Measurements from ENCODE around the gene IFIT2. TPM values are rescaled to one million over a fixed set of nuclear protein-coding genes. Genes with fewer than 3 reads are reported as not detected.
"Not testable (repeated sequence)": the region's sequence is repeated elsewhere in the genome, so short reads cannot be mapped to it uniquely, and the experiment has no call there.

The IFIT2 gene
- total and polyA plus RNA-seq, 5 donors: 3.2 to 8.7 (median 5.5) TPM

DNA sequence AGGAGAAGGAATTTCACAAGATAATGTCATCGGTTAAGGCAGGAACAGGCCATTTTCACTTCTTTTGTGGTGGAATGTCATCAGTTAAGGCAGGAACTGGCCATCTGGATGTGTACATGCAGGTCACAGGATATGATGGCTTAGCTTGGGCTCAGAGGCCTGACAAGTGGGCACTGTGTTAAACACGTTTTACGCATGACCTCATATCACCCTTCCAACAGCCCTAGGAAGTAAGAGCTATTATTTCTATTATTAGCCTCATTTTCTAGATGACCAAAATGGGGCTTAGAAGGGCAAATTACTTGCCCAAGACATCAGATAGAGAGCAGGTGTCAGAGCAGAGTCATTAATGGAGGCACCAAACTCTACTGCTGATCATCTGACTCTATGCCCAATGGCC is 28.2 kb downstream of the IFIT2 start:
- H3K27me3 ChIP-seq (ENCODE audit: control insufficient read depth, insufficient read depth); H3K27ac ChIP-seq (ENCODE audit: low read length); H3K4me3 ChIP-seq (ENCODE audit: low read length); intact Hi-C loops (cut with DNase I); DNase-seq; ATAC-seq; H3K9me3 ChIP-seq (ENCODE audit: control insufficient read depth, low read length): not testable (repeated sequence)
- H3K4me1 ChIP-seq (ENCODE audit: control insufficient read depth, insufficient read depth, low read length): peaks cover 22% of the 10 kb centered on the region
- 45% methylated on average over 3 of the region's 3 CpGs for WGBS

DNA sequence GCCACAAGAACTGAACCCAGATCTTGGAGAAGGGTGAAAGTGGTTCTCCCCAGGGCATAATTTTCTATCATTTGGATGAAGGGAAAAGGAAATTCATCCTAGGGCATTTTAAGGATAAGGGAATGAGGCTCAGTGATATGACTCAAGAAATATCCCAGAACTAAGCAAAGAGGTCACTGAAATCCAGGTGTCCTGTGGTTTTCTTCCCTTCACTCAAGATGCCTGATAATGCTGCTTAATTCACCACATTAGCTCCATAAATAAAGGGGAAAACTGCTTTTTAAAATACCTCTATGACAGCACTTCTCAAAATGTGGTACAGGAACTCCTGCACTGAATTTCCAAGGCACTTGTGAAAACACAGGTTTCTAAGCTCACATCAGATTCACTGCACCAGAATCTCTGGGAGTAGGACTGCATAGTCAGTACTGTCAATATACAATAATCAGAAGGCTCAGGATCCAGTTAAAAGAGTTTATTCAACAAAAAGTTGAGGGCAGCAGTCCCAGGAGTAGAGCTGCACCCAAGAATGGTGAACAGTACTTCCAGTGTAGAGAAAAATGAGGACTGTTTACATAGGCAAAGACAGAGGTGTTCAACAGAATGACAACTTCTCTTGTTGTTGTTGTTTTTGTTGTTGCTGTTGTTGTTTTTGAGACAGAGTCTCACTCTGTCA is 28.8 kb downstream of the IFIT2 start:
- no peak for DNase-seq
- no peak for ATAC-seq
- peaks cover 22% of the 10 kb centered on the region for H3K4me1 ChIP-seq (ENCODE audit: control insufficient read depth, insufficient read depth, low read length)
- intact Hi-C loops (cut with DNase I): no loop called here
- no peak overlapping the region for H3K4me3 ChIP-seq (ENCODE audit: low read length)
- H3K27ac ChIP-seq (ENCODE audit: low read length): peak overlapping the region; percentile 16
- H3K27me3 ChIP-seq (ENCODE audit: control insufficient read depth, insufficient read depth): no peaks in the 10 kb centered on the region
- no peaks in the 10 kb centered on the region for H3K9me3 ChIP-seq (ENCODE audit: control insufficient read depth, low read length)

DNA sequence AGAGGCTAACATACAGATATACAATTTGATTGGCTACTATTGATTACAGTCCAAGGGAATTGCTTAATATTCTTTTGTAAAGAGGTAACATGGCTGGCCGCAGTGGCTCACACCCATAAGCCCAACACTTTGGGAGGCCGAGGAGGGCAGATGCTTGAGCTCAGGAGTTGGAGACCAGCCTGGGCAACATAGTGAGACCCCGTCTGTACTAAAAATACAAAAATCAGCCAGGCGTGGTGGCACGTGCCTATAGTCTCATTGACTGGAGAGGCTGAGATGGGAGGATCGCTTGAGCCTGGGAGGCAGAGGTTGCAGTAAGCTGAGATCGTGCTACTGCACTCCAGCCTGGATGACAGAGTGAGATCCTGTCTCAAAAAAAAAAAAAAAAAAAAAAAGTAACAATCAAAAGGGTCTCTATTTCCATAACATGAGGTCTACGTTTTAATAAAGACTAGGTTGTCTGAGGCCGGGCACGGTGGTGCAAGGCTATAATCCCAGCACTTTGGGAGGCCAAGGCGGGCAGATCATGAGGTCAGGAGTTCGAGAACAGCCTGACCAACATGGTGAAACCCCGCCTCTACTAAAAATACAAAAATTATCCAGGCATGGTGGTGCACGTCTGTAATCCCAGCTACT is 29.8 kb downstream of the IFIT2 start:
- H3K27me3 ChIP-seq (ENCODE audit: control insufficient read depth, insufficient read depth); H3K4me3 ChIP-seq (ENCODE audit: low read length); H3K9me3 ChIP-seq (ENCODE audit: control insufficient read depth, low read length); ATAC-seq; DNase-seq; intact Hi-C loops (cut with DNase I): not testable (repeated sequence)
- H3K4me1 ChIP-seq (ENCODE audit: control insufficient read depth, insufficient read depth, low read length): peaks cover 22% of the 10 kb centered on the region
- WGBS: 74% methylated on average over 14 of the region's 14 CpGs
- peak overlapping the region; percentile 77 for H3K27ac ChIP-seq (ENCODE audit: low read length)

DNA sequence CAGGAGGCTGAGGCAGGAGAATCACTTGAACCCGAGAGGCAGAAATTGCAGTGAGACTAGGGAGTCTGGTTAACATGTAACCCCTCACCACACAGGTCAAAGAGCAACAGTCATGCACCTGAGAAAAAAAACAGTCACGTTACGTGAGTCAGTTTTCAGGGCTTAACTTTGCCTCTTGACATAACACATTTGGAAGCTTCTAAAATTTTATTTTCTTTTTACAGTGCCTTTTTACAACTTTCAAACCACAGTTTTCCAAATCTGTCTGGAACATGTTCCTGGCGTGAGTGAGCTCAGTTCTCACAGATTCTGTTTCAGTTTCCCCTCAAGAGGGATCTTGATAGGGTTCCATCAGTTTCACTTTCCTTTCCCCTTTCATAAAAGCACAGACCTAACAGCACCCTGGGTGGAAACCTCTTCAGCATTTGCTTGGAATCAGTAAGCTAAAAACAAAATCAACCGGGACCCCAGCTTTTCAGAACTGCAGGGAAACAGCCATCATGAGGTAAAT is 30.3 kb downstream of the IFIT2 start:
- H3K27ac ChIP-seq (ENCODE audit: low read length): peak overlapping the region; percentile 77
- H3K4me3 ChIP-seq (ENCODE audit: low read length): peak overlapping the region; percentile 90
- 9% methylated on average over 5 of the region's 5 CpGs for WGBS
- peaks cover 22% of the 10 kb centered on the region for H3K4me1 ChIP-seq (ENCODE audit: control insufficient read depth, insufficient read depth, low read length)
- no peaks in the 10 kb centered on the region for H3K9me3 ChIP-seq (ENCODE audit: control insufficient read depth, low read length)
- H3K27me3 ChIP-seq (ENCODE audit: control insufficient read depth, insufficient read depth): no peaks in the 10 kb centered on the region
- intact Hi-C loops (cut with DNase I): no loop called here
- ATAC-seq: peak; percentile 69 to 74
- no peak for DNase-seq

DNA sequence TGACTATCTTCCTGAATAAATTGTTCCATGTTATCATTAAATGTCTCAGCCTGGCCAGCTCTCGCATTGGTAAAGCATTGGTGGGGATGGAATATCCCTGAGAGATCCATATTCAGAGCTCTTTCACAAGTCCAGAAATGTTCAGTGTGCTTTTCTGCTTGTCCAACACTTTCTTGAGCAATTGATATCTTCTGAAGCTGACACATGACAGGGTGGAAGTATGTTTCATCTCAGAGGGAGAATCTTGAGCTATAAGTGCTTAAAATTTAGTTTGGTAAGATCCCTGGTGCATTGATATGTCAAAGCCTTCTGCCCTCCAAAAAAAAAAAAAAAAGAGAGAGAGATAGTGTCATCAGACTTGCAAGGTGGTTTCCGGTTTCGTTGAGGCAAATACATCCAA is 33.4 kb downstream of the IFIT2 start:
- 93% methylated on average over 3 of the region's 3 CpGs for WGBS
- H3K27me3 ChIP-seq (ENCODE audit: control insufficient read depth, insufficient read depth): no peaks in the 10 kb centered on the region
- H3K4me3 ChIP-seq (ENCODE audit: low read length): no peak overlapping the region
- H3K27ac ChIP-seq (ENCODE audit: low read length): no peak overlapping the region
- DNase-seq: no peak
- H3K9me3 ChIP-seq (ENCODE audit: control insufficient read depth, low read length): no peaks in the 10 kb centered on the region
- intact Hi-C loops (cut with DNase I): no loop called here
- H3K4me1 ChIP-seq (ENCODE audit: control insufficient read depth, insufficient read depth, low read length): peaks cover 16% of the 10 kb centered on the region
- no peak for ATAC-seq

DNA sequence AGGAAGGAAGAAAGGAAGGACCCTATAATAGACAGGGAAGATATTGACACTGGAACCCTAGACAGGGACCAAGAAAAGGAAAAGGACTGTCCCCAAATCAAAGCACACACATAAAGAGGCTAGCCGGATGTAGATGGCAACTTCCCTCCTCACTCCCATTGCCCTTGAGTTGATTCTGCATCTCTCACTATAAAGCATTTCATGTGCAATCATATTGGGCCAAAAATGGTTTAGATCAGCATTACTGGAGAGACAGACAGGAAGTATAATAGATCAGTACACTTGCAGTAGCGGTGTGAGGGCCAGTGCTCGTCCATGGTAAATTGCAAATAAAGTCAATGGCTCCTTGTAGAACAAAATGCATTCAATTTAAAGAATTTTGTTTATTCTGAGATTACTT is 34.4 kb downstream of the IFIT2 start:
- Histone ChIP-seq H3K27ac (ENCODE audit: low read length) (no peak overlapping the region), H3K4me1 (ENCODE audit: control insufficient read depth, insufficient read depth, low read length) (peaks cover 13% of the 10 kb centered on the region), H3K9me3 (ENCODE audit: control insufficient read depth, low read length) (no peaks in the 10 kb centered on the region), H3K27me3 (ENCODE audit: control insufficient read depth, insufficient read depth) (no peaks in the 10 kb centered on the region), H3K4me3 (ENCODE audit: low read length) (no peak overlapping the region)
- ATAC-seq (no peak), DNase-seq (no peak)
- intact Hi-C loops (cut with DNase I): no loop called here
- 80% methylated on average over 3 of the region's 3 CpGs for WGBS

DNA sequence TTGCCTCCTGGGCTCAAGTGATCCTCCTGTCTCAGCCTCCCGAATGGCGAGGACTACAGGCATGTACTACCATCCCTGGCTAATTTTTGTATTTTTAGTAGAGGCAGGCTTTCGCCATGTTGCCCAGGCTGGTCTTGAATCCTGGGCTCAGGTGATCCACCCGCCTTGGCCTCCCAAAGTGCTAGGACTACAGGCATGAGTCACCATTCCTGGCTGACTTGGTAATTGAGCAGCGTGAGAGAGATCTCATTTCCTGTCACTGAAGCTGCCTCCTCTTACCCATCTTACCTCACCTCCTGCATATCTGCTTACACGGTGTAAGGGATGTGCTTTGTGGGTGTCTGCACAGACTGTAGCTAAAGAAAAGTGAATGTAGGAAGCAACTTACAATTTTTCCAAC is 35.6 kb downstream of the IFIT2 start:
- 80% methylated on average over 6 of the region's 6 CpGs for WGBS
- H3K4me1 ChIP-seq (ENCODE audit: control insufficient read depth, insufficient read depth, low read length): peaks cover 12% of the 10 kb centered on the region
- intact Hi-C loops (cut with DNase I): no loop called here
- H3K4me3 ChIP-seq (ENCODE audit: low read length): no peak overlapping the region
- H3K27me3 ChIP-seq (ENCODE audit: control insufficient read depth, insufficient read depth): no peaks in the 10 kb centered on the region
- ATAC-seq (peak in 1 of 2 donors; percentile 28), DNase-seq (no peak)
- H3K9me3 ChIP-seq (ENCODE audit: control insufficient read depth, low read length): no peaks in the 10 kb centered on the region
- no peak overlapping the region for H3K27ac ChIP-seq (ENCODE audit: low read length)

DNA sequence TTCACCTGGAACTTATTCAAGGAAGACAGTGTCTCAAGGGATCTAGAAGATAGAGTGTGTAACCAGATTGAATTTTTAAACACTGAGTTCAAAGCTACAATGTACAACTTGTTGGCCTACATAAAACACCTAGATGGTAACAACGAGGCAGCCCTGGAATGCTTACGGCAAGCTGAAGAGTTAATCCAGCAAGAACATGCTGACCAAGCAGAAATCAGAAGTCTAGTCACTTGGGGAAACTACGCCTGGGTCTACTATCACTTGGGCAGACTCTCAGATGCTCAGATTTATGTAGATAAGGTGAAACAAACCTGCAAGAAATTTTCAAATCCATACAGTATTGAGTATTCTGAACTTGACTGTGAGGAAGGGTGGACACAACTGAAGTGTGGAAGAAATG is 36.9 kb downstream of the IFIT2 start:
- H3K4me3 ChIP-seq (ENCODE audit: low read length): no peak overlapping the region
- no peaks in the 10 kb centered on the region for H3K27me3 ChIP-seq (ENCODE audit: control insufficient read depth, insufficient read depth)
- peaks cover 9% of the 10 kb centered on the region for H3K4me1 ChIP-seq (ENCODE audit: control insufficient read depth, insufficient read depth, low read length)
- intact Hi-C loops (cut with DNase I): no loop called here
- no peak for DNase-seq
- no peaks in the 10 kb centered on the region for H3K9me3 ChIP-seq (ENCODE audit: control insufficient read depth, low read length)
- WGBS: 97% methylated on average over 3 of the region's 3 CpGs
- no peak overlapping the region for H3K27ac ChIP-seq (ENCODE audit: low read length)
- ATAC-seq: no peak

DNA sequence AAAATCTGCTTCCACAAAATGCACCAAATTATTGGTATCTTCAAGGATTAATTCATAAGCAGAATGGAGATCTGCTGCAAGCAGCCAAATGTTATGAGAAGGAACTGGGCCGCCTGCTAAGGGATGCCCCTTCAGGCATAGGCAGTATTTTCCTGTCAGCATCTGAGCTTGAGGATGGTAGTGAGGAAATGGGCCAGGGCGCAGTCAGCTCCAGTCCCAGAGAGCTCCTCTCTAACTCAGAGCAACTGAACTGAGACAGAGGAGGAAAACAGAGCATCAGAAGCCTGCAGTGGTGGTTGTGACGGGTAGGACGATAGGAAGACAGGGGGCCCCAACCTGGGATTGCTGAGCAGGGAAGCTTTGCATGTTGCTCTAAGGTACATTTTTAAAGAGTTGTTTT is 38.0 kb downstream of the IFIT2 start:
- WGBS: 90% methylated on average over 4 of the region's 4 CpGs
- Histone ChIP-seq H3K27me3 (ENCODE audit: control insufficient read depth, insufficient read depth) (no peaks in the 10 kb centered on the region), H3K9me3 (ENCODE audit: control insufficient read depth, low read length) (no peaks in the 10 kb centered on the region), H3K4me3 (ENCODE audit: low read length) (no peak overlapping the region), H3K4me1 (ENCODE audit: control insufficient read depth, insufficient read depth, low read length) (peaks cover 6% of the 10 kb centered on the region), H3K27ac (ENCODE audit: low read length) (no peak overlapping the region)
- ATAC-seq: no peak
- intact Hi-C loops (cut with DNase I): no loop called here
- DNase-seq: no peak

DNA sequence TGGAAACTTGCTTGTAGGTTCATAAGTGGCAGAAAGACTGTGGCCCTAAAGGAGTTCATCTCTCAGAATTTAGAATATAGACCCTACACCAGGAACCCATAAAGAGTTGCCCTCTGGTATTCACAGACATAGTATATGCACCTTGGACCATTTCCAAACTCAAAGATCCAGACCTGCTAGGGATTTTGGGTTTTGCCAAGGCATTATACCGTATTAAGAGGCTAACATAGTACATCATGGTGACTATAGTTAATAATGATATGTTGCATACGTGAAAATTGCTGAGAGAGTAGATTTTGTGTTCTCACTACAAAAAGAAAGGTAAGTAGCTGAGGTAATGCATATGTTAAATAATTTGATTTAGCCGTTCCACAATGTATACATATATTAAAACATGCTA is 39.8 kb downstream of the IFIT2 start:
- no peak for DNase-seq
- no peak overlapping the region for H3K27ac ChIP-seq (ENCODE audit: low read length)
- no peaks in the 10 kb centered on the region for H3K27me3 ChIP-seq (ENCODE audit: control insufficient read depth, insufficient read depth)
- intact Hi-C loops (cut with DNase I): no loop called here
- H3K9me3 ChIP-seq (ENCODE audit: control insufficient read depth, low read length): no peaks in the 10 kb centered on the region
- no peak overlapping the region for H3K4me3 ChIP-seq (ENCODE audit: low read length)
- WGBS: 95% methylated on average over 3 of the region's 3 CpGs
- H3K4me1 ChIP-seq (ENCODE audit: control insufficient read depth, insufficient read depth, low read length): peaks cover 8% of the 10 kb centered on the region
- ATAC-seq: no peak

DNA sequence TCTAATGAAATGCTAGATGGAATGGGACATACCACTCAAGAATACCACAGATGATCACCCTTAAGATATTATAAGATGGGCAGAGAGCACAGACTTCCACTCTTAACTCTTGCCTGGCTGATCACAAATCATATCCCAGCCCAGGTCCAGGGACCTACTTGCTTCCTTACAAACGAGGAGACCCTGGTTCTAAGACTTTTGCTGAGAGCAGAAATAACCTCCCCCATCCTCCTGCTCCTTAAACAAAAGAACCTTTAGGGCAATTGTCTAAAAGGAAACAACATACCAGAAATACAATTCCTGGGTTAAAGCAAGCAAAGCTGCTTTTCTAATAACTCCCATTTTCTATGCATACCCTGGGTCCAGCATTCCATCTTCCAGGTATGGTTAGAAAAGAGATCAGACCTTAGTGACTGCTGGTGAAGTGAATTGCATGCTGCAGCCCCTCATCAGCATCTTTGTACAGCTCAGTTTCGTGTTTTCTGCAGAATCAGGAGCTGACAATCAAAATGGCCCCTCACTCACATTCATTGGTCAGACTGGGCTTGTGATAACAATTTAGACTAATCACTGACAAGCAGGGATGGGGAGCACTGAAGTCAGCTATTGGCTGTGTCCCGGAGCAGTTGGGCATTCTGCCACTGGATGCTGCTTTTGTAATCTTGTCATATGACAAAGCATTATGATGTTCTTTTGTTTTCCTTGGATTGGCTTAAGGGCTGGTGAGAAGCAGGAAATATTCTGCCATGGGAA is 40.5 kb downstream of the IFIT2 start:
- WGBS: 50% methylated on average over 3 of the region's 3 CpGs
- no peak overlapping the region for H3K4me3 ChIP-seq (ENCODE audit: low read length)
- intact Hi-C loops (cut with DNase I): no loop called here
- DNase-seq (peak; percentile 63 to 79 (median 73)), ATAC-seq (peak; percentile 53 to 59)
- no peaks in the 10 kb centered on the region for H3K27me3 ChIP-seq (ENCODE audit: control insufficient read depth, insufficient read depth)
- H3K4me1 ChIP-seq (ENCODE audit: control insufficient read depth, insufficient read depth, low read length): peaks cover 8% of the 10 kb centered on the region
- no peaks in the 10 kb centered on the region for H3K9me3 ChIP-seq (ENCODE audit: control insufficient read depth, low read length)
- H3K27ac ChIP-seq (ENCODE audit: low read length): no peak overlapping the region
